ENCODE results near the gene NXN. TPM values are rescaled to one million over a fixed set of nuclear protein-coding genes. Genes with fewer than 3 reads are reported as not detected.

Gene NXN
- total RNA-seq, 1 experiment from 2014 or later: 20.8 TPM

DNA sequence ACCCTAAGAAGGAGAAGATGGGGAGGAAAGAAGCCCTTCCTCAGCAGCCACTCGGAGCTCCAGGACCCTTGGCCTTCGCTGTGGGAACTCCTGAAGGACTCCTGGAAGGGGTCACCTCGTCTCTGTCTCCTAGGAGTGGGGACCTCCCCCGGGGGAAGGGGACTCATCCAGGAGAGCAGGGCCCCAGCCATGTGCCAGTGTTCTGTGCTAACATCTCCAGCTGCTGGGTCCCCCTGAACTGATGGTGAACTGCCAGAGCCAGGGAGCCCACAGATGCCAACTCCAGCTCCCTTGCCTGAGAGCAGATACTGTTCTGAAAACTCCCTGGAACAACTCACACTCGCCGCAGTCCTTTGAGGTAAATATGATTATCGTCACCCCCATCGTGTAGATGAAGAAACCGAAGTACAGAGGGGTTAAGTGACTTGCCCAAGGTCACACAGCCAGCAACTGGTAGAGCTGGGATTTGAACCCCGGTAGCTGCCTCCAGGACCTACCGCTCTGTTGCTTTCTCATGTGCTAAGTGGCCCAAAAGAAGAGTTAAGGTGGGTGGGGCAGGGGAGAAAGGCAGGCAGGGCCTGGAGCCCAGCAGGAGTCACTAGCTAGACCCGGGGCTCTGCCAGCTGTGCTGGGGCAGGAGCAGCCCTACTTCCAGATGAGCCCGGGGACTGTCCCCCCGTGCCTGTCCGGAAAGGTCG lies 27.9 kb upstream of the NXN start:
- Histone ChIP-seq H3K4me2 (ENCODE audit: low read length) (no peak overlapping the region), H2AFZ (ENCODE audit: low read length) (no peak overlapping the region), H3K4me1 (ENCODE audit: insufficient read depth, low read length) (no peaks in the 10 kb centered on the region), H3K9ac (ENCODE audit: low read length) (no peak overlapping the region), H3K36me3 (ENCODE audit: low read depth, low read length) (peaks cover 2% of the 10 kb centered on the region; the same call in 1 of the 2 replicates), H3K9me2 (replicated peaks; ENCODE audit: low read length) (no peaks in the 10 kb centered on the region), H3K27ac (ENCODE audit: low read length) (no peak overlapping the region), H3K9me3 (ENCODE audit: low read length) (no peaks in the 10 kb centered on the region), H3F3A (ENCODE audit: low read length, unreplicated experiment) (no peaks in the 10 kb centered on the region), H3K4me3 (ENCODE audit: low read length) (no peak overlapping the region), H4K20me1 (ENCODE audit: low read length) (no peaks in the 10 kb centered on the region), H3K27me3 (ENCODE audit: low read length) (no peaks in the 10 kb centered on the region), H3K79me2 (ENCODE audit: low read length) (no peaks in the 10 kb centered on the region)
- no peak for DNase-seq
- ChIA-PET CTCF (no interaction called here), POLR2A (ENCODE audit: unreplicated experiment) (no interaction called here)
- ATAC-seq: no peak
- TF ChIP-seq EZH2phosphoT487 (IDR thresholded peaks at IDR 0.05; ENCODE audit: borderline replicate concordance, low read length) (no peak), EZH2 (IDR thresholded peaks at IDR 0.05; ENCODE audit: low read length, unreplicated experiment) (no peak)
- TF ChIP-seq, protein P1, sequence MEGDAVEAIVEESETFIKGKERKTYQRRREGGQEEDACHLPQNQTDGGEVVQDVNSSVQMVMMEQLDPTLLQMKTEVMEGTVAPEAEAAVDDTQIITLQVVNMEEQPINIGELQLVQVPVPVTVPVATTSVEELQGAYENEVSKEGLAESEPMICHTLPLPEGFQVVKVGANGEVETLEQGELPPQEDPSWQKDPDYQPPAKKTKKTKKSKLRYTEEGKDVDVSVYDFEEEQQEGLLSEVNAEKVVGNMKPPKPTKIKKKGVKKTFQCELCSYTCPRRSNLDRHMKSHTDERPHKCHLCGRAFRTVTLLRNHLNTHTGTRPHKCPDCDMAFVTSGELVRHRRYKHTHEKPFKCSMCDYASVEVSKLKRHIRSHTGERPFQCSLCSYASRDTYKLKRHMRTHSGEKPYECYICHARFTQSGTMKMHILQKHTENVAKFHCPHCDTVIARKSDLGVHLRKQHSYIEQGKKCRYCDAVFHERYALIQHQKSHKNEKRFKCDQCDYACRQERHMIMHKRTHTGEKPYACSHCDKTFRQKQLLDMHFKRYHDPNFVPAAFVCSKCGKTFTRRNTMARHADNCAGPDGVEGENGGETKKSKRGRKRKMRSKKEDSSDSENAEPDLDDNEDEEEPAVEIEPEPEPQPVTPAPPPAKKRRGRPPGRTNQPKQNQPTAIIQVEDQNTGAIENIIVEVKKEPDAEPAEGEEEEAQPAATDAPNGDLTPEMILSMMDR (conservative IDR thresholded peaks at IDR 0.05; ENCODE audit: low read depth, low read length): no peak
- intact Hi-C loops (cut with micrococcal nuclease): no loop called here
- BruUV-seq (replicated peaks): no TSS peak

DNA sequence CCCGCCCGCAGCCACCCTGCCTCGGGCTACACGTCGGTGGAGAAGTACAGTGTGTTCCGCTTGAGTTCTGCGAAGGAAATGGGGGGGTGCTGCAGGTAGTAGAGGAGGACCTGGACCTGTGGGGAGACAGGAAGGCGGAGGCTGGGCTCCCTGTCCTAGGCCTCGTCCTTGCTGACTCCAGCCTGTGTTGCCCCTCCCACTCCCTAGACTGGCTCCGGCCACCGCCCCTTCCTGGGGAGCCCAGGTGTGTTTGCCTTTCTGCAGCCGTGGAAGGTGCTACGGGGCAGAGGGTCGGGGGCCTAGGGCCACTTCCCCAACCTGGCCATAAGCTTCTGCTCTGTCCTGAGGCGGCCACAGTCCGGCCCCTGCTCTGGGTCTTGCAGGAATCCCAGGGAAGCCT lies 26.5 kb upstream of the NXN start:
- Histone ChIP-seq H4K20me1 (ENCODE audit: low read length) (no peaks in the 10 kb centered on the region), H3K9me2 (replicated peaks; ENCODE audit: low read length) (no peaks in the 10 kb centered on the region), H3K4me2 (ENCODE audit: low read length) (no peak overlapping the region), H3K27ac (ENCODE audit: low read length) (no peak overlapping the region), H3K27me3 (ENCODE audit: low read length) (no peaks in the 10 kb centered on the region), H3K9ac (ENCODE audit: low read length) (no peak overlapping the region), H3F3A (ENCODE audit: low read length, unreplicated experiment) (no peaks in the 10 kb centered on the region), H3K79me2 (ENCODE audit: low read length) (no peaks in the 10 kb centered on the region), H3K4me3 (ENCODE audit: low read length) (no peak overlapping the region), H3K9me3 (ENCODE audit: low read length) (no peaks in the 10 kb centered on the region), H2AFZ (ENCODE audit: low read length) (no peak overlapping the region), H3K36me3 (ENCODE audit: low read depth, low read length) (peaks cover 9% of the 10 kb centered on the region; the same call in 1 of the 2 replicates), H3K4me1 (ENCODE audit: insufficient read depth, low read length) (no peaks in the 10 kb centered on the region)
- POLR2A ChIA-PET (ENCODE audit: unreplicated experiment): no interaction called here
- no TSS peak for BruUV-seq (replicated peaks)
- TF ChIP-seq EZH2 (IDR thresholded peaks at IDR 0.05; ENCODE audit: low read length, unreplicated experiment) (no peak), EZH2phosphoT487 (IDR thresholded peaks at IDR 0.05; ENCODE audit: borderline replicate concordance, low read length) (no peak)
- TF ChIP-seq, protein P1 (conservative IDR thresholded peaks at IDR 0.05; ENCODE audit: low read depth, low read length): no peak
- DNase-seq: no peak
- CTCF ChIA-PET: no interaction called here
- no peak for ATAC-seq
- intact Hi-C loops (cut with micrococcal nuclease): no loop called here

DNA sequence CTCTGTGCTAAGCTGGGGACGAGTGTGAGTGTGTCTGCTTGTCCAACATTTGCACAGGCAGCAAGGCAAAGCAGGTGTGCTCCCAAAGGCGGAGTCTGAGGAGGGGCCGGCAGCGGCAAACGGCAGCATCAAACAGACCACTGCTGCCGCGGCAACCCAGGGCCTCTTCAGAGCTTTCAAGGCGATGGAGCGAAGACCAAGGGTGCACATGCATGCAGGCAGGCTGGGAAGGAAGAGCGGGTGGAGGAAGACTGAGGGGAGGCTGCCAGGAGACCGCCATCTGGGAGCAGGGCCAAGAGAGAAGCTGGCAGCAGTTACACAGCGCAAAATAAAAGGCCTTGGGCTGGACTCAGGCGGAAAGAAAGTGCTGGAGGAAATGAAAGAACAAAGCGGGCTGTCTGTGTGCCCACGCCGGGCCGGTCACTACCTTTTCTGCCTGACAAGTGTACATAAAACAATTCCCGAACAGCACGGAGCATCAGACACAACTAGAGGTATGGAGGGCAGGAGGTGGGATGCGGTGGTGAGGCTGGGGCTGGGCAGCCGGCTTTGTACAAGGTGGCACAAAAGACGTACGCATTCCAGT lies 25.9 kb upstream of the NXN start:
- POLR2A ChIA-PET (ENCODE audit: unreplicated experiment): no interaction called here
- DNase-seq (no peak), ATAC-seq (no peak)
- Histone ChIP-seq H3K9ac (ENCODE audit: low read length) (no peak overlapping the region), H2AFZ (ENCODE audit: low read length) (no peak overlapping the region), H3K9me2 (replicated peaks; ENCODE audit: low read length) (no peaks in the 10 kb centered on the region), H3K4me1 (ENCODE audit: insufficient read depth, low read length) (no peaks in the 10 kb centered on the region), H3K4me2 (ENCODE audit: low read length) (no peak overlapping the region), H4K20me1 (ENCODE audit: low read length) (no peaks in the 10 kb centered on the region), H3K27me3 (ENCODE audit: low read length) (no peaks in the 10 kb centered on the region), H3K79me2 (ENCODE audit: low read length) (no peaks in the 10 kb centered on the region), H3K27ac (ENCODE audit: low read length) (no peak overlapping the region), H3K9me3 (ENCODE audit: low read length) (no peaks in the 10 kb centered on the region), H3F3A (ENCODE audit: low read length, unreplicated experiment) (no peaks in the 10 kb centered on the region), H3K4me3 (ENCODE audit: low read length) (no peak overlapping the region), H3K36me3 (ENCODE audit: low read depth, low read length) (peaks cover 15% of the 10 kb centered on the region; the same call in 1 of the 2 replicates)
- no TSS peak for BruUV-seq (replicated peaks)
- CTCF ChIA-PET: no interaction called here
- intact Hi-C loops (cut with micrococcal nuclease): no loop called here
- TF ChIP-seq EZH2phosphoT487 (IDR thresholded peaks at IDR 0.05; ENCODE audit: borderline replicate concordance, low read length) (no peak), EZH2 (IDR thresholded peaks at IDR 0.05; ENCODE audit: low read length, unreplicated experiment) (no peak)
- TF ChIP-seq, protein P1 (conservative IDR thresholded peaks at IDR 0.05; ENCODE audit: low read depth, low read length): no peak
